ENCODE results near the gene SZT2.
"Not testable (repeated sequence)": the region's sequence is repeated elsewhere in the genome, so short reads cannot be mapped to it uniquely, and the experiment has no call there.

SZT2 gene

DNA sequence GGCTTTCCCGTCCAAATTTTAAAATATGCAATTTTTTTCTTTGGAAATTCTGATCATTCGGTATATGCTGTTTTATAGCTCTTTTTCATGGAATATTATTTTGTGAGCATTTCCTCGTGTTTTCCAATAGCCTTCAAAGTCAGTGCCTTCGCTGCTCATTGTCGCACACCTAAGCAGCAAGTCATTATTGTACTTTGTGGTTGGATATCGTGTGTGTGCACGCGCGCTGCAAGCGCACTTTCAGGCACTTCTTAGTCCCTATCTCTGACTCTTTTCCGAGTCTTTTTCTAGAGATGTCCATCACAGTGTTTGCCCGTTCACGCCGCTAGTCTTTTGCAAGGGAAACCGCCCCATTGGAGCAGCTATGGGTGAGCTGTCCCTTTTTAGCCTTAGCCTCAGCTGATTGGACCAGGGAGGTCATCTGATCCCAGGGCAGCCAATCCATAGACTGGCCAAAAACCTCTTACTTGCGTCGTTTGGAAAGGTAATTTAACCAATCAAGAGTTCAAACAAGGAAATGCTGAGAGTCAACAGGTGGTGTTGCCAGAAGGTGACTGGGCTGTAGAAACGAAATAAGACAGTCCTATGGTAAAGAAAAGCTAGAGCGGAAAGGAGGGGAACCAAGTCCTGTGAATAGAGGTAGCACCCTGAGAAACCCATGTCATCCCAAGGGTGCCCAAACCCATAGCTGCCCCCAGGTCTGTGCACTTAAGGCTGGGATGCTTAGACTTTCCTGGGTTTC is 64.7 kb downstream of the SZT2 start:
- peak; percentile 27 for DNase-seq (ENCODE audit: low read depth)

DNA sequence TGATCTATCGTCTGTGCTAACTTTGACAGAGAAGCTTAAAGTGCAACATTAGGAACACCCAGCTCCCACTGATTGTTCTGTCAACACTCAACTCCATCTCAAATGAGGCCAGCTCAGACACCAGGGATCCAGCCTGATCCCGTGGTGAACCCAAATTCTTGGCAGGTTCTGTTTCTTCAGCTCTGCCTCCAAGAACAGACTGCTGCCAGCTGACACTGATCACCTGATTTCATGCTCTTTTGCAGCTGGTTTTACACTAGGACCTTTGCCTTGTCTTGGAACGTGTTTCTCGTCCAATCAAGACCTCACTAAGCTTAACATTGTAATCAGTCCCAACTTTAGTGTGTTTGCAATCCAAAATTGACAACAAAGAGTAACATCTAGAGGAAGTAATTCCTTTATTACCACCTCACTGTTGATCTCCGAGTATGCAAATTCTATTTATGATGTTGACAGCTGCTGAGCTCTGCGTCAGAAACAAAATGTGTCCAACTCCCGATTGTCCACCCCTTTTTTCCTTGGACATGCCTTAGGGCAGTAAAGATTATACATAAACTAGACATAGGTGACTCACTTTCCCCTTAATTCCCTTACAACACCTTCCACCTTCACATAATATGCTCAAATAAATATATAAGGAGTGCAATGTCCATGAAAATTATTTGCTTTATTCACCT is 65.7 kb downstream of the SZT2 start:
- DNase-seq (ENCODE audit: low read depth) = no peak

GRCh38 chr1:43458379-43458778 is 68.7 kb downstream of the SZT2 start:
- not testable (repeated sequence) for DNase-seq (ENCODE audit: low read depth)

DNA sequence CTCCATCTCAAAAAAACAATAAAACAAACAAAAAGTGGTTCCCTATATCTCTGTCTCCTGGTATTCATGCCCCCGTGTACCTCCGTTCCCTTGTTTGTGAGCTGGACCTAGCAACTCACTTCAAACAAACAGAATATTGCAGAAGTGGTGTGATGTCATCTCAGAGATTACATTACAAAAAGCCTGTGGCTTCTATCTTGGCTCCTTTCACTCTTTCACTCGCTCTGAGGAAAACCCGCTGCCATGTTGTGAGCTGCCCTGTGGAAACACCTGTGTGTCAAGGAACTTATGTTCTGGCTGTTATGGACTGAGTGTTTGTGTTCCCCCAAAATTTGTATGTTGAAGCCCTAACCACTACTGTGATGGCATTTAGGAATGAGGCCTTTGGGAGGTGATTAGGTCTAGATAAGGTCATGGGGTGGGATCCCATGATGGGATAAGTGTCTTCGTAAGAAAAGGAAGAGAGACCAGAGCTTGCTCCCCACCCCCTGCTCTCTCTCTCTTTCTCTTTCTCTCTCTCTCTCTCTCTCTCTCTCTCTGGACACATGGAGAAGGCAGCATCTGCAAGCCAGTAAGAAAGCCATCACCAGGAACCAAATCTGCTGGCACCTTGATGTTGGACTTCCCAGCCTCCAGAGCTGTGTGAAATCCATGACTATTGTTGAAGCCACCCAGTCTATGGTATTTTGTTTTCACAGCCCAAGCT is 71.4 kb downstream of the SZT2 start:
- DNase-seq (ENCODE audit: low read depth) = no peak

GRCh38 chr1:43463479-43463878 is 73.8 kb downstream of the SZT2 start:
- DNase-seq (ENCODE audit: low read depth) = no peak

GRCh38 chr1:43464681-43465504 is 75.2 kb downstream of the SZT2 start:
- DNase-seq (ENCODE audit: low read depth) = no peak

GRCh38 chr1:43465505-43466067 is 75.9 kb downstream of the SZT2 start:
- no peak for DNase-seq (ENCODE audit: low read depth)

DNA sequence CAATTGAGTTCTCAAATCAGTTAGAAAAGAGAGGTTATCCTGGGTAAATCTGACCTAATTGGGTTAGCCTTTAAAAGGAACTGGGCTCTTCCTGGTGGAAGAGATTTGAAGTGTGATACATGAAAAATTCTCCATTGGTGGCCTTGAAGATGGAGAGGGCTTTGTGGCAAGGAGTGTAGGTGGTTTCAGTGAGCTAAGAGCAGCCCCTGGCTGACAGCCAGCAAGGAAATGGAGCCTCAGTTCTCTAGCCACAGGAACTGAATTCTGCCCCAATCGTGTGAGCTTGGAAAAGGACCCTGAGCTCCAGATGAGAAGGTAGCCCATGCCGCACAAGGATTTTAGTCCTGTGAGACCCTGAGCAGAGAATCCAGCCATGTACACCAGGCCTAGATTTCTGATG is 76.7 kb downstream of the SZT2 start:
- no peak for DNase-seq (ENCODE audit: low read depth)

- DNase-seq (ENCODE audit: low read depth) = no peak
Measured at GRCh38 chr1:43468414-43468813, 78.7 kb downstream of the SZT2 start.

DNA sequence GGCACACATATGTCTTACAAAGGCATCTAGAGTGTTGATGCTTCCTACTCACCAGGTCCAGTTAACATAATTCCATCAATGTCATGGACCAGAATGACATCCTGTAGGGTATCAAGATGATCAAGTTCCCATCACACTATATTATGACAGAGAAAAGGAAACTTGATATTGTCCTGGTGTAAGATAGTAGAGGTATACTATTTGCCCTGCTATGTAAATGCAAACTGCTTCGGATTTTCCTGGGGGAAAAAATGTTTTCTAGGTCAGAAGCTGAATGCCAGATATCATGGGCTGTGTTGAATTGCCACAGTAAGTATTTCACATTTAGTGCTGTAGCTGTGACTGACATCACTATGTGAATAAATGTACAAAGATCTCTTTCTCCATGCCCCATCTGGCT is 80.2 kb downstream of the SZT2 start:
- no peak for DNase-seq (ENCODE audit: low read depth)

DNA sequence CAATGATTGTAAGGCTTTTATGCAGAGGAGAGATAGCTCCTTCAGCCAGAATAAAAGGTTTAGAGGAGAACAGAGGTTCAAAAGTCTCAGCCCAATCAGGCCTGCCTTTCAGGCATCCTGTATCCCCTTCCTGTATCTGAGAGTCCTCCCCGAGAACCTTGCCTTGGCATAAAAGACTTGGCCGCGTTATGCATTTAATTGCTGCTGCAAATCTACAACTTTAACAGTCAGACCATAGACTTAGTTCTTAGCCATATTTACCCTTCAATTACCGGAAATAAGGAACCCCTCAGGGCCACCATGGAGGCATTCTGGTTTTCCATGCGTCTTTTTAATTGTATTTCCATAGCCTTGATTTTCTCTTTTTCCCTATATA is 82.4 kb downstream of the SZT2 start:
- DNase-seq (ENCODE audit: low read depth) = no peak

- DNase-seq (ENCODE audit: low read depth) = not testable (repeated sequence)
Measured at GRCh38 chr1:43472463-43473151, 82.9 kb downstream of the SZT2 start.

- DNase-seq (ENCODE audit: low read depth) = no peak
Measured at GRCh38 chr1:43473463-43473862, 83.8 kb downstream of the SZT2 start.

GRCh38 chr1:43475611-43476401 is 86.1 kb downstream of the SZT2 start:
- DNase-seq (ENCODE audit: low read depth) = not testable (repeated sequence)

- DNase-seq (ENCODE audit: low read depth) = no peak
Measured at GRCh38 chr1:43477716-43478115, 88.0 kb downstream of the SZT2 start.

GRCh38 chr1:43479414-43479813 is 89.7 kb downstream of the SZT2 start:
- DNase-seq (ENCODE audit: low read depth) = no peak

DNA sequence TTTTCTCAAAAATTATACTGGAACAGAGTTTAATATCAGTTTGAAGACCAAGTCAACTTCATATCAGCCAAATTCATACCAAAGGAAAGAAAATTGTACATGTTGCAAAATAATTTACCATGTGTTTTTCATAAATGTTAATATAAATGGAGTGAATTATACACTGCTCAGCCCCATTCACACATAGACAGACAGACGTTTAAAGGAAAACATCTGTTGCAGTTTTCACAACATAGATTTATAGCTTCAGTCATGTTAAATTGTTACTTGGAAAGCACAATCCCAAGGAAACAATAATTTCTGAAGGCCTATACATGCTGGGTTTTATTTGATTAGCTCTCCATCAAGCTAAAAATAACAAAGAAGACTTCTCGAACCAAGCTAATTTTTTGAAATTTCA is 91.8 kb downstream of the SZT2 start:
- no peak for DNase-seq (ENCODE audit: low read depth)

- DNase-seq (ENCODE audit: low read depth) = no peak
Measured at GRCh38 chr1:43482215-43482614, 92.5 kb downstream of the SZT2 start.

GRCh38 chr1:43484367-43484766 is 94.7 kb downstream of the SZT2 start:
- no peak for DNase-seq (ENCODE audit: low read depth)

DNA sequence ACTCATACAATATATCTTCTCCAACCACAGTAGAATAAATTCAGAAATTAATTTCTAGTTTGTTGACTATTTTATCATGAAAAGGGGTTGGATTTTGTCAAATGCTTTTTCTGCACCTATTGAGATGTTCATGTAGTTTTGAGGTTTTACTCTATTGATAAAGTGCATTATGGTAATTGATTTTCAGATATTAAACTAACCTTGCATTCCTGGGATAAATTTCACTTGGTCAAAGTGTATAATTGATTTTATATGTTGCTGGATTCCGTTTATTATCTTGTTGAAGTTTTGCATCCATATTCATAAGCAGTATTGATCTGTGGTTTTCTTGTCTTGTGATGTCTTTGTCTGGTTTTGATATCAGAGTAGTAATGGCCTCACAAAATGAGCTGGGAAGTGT is 98.5 kb downstream of the SZT2 start:
- DNase-seq (ENCODE audit: low read depth) = no peak

DNA sequence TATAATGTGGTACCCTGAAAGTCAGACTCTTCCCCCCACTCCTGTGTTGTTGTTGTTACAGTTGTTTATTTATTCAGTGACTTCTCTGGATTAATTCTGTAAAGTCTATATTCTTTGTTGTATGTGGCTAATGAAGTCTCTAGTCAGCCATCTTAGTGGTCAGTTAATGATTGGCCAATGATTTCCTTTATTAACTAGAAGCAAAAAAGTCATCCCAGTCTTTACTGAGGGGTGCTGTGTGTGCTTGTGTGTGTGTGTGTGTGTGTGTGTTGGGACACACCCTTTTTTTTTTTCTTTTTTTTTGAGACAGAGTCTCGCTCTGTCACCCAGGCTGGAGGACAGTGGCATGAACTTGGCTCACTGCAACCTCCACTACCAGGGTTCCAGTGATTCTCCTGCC is 101.4 kb downstream of the SZT2 start:
- DNase-seq (ENCODE audit: low read depth) = no peak
